DOHH2 (cell line): Measurements from ENCODE around the gene LIN37.

Experiments
- CTCF ChIP-seq: fragments of 200-600 bp; sonication (generic); IDR thresholded peaks from one replicate; pipeline ENCODE4 v1.5.1; 2014; ENCODE audit warnings: antibody characterized with exemption, mild to moderate bottlenecking, low read depth, low read length; ENCODE audit not compliant: poor library complexity, severe bottlenecking
- EZH2phosphoT487 ChIP-seq: fragments of 200-600 bp; sonication (generic); IDR thresholded peaks from 2 replicates; pipeline ENCODE4 v1.6.1; 2017; ENCODE audit warnings: borderline replicate concordance, mild to moderate bottlenecking, antibody characterized with exemption, low read length, moderate library complexity, mixed read lengths

DNA sequence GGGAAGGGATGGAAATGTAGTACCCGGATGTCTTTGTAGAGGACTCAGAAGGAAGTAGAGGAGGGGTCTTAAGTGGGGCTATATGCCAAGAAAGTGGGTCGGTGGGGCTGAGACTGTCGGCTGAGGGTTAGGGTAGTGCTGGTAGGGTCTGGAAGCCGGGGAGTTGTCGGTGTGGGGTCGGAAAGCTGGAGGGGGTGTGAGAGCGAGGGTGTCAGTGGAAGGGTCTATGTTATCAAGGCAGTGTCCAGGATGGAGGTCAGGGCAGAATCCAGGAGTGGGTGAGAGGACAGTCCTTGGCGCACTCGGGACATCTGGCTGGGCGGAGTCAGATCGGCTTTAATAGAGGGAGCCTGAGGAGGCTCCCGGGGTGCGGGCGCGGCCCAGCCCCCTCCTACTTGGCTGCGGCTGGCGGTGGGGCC is 6.8 kb downstream of the LIN37 start:
- no peak for TF ChIP-seq CTCF
- no peak for TF ChIP-seq EZH2phosphoT487
